Measurements from ENCODE around the gene TBC1D5.
A peak's percentile ranks its signal among the peaks of the same experiment; 100 is the strongest.
"Not testable (repeated sequence)": the region's sequence is repeated elsewhere in the genome, so short reads cannot be mapped to it uniquely, and the experiment has no call there.

Gene TBC1D5

GRCh38 chr3:17705991-17706390, 36.4 kb downstream of the TBC1D5 start:
- not testable (repeated sequence) for DNase-seq

- not testable (repeated sequence) for DNase-seq
Observed at GRCh38 chr3:17699815-17700214, 42.6 kb downstream of the TBC1D5 start.

DNA sequence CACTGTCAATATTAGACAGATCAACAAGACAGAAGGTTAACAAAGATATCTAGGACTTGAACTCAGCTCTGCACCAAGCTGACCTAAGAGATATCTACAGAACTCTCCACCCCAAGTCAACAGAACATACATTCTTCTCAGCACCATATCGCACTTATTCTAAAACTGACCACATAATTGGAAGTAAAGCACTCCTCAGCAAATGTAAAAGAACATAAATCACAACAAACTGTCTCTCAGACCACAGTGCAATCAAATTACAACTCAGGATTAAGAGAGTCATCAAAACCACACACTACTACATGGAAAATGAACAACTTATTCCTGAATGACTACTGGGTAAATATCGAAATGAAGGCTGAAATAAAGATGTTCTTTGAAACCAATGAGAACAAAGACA, 46.8 kb downstream of the TBC1D5 start:
- not testable (repeated sequence) for DNase-seq

- DNase-seq, result peak; percentile 69
Observed at GRCh38 chr3:17693670-17693999, 48.8 kb downstream of the TBC1D5 start.

- peak; percentile 69 for DNase-seq
Observed at GRCh38 chr3:17692846-17693669, 49.4 kb downstream of the TBC1D5 start.

GRCh38 chr3:17687566-17687965, 54.9 kb downstream of the TBC1D5 start:
- no peak for DNase-seq

DNA sequence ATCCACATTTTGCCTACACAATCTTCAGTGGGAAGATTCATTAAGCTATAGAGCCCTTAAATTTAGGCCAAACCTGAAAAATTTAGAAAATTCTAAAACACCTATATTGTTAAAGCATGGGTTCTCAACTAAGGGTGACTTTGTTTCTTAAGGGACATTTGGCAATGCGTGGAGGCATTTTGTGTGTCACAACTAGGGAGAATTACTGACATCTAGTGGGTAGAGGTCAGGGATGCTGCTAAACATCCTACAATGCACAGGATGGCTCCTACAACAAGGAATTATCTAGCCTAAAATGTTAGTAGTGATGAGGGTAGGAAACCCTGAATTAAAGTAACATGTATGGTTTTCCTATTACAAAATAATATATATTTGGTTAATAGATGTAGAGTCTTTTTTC, 55.8 kb downstream of the TBC1D5 start:
- no peak for DNase-seq

GRCh38 chr3:17683542-17684207, 58.8 kb downstream of the TBC1D5 start:
- DNase-seq, result no peak

GRCh38 chr3:17680530-17680929, 61.9 kb downstream of the TBC1D5 start:
- no peak for DNase-seq

DNA sequence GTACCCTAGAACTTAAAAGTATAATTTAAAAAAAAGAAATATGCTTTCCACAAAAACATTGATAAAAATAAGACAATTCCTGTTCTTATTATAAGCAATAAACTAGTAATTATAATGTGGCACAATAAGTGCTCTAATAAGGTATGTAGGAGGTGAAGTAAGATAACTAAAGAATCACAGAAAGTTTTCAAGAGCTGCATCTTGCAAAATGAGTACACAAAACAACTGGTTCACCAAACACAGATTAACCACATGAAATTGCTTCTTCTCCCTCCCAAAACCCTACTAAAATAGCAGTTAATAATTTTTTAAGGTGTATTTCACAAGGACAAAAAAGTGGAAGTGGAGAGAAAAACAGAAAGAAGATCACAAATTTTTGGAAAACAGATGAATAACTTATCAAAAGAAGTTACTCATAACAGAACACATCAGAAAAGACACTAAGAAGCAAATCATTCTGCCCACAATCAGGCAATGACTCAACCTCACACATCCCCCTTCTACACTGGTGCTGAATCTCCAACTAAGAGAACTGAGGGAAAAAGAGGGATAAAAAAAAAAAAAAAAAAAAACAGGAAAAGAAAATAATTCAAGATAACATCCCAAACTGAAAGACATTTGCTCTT, 64.2 kb downstream of the TBC1D5 start:
- no peak for DNase-seq

GRCh38 chr3:17674082-17674686, 68.2 kb downstream of the TBC1D5 start:
- DNase-seq, result no peak

DNA sequence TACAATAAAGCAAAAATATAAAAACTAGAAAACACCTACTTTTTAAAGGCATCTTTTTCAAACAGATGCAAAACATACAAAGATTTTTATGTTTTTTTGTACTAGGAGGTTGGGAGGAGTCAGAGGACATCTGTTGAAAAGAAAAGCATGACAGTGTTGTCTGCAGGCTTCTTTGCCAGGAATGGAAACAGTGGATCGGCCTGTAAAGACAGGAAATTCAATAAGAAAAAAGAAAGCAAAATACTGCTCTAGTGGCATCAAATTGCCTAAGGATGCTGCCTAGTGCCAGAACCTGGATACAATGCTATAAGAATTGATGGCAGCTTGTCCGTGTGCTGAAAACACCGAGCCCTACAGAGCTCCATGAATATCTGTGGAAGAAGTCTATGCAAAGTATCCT, 69.9 kb downstream of the TBC1D5 start:
- DNase-seq, result no peak

DNA sequence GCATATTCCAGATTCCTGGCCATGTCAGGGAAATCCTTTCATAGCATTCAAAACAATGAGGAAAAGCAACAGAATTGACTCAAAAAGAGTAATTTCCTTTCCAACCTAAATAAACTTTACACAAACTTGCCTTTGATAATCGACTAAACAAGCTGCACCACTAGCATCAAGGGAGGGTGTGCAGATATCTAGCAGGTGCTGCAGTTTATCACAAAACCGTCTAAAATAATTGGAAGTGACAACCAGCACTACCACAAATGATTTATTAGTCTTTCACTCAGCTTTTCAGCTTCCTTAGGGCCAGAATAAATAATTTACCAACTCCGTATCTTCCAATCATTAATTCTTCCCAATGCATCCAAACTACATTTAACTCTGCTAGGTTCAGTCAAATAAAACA, 71.7 kb downstream of the TBC1D5 start:
- no peak for DNase-seq

DNA sequence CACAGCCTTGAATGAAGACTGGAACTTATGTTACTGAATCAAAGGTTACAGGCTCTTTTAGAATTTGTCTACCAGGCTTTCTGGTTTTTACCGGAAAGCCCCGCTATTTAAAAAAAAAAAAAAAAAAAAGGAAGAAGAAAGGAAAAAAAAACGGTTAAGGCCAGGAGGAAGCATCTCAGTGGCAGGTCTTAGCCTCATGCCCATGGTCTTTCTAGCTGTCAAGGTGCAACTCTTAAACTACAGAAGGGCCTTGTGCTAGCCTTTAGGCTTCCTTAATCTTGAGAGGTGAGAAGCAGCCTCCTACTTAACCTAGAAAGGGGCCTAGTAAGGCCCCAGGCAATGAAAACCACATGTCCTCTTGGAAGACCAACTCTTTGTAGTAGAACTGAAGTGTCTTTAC, 77.5 kb downstream of the TBC1D5 start:
- no peak for DNase-seq

DNA sequence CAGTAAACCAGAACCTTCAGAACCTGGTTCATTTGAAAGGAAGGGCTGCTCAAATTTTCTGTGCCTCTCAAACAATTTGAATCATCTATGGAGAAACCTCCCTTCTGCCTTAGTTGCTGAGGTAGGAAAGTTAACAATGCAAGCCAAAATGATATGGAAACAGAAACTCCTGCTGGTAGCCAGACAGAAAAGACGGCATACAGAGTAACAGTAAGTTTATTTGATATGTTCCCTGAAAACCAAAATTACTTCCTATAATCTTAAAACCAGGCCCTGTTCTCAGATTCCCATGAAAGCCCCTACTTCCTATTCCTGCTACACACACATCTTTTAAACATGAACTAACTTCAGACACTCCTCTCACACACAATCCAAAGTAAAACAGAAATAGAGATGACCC, 86.2 kb downstream of the TBC1D5 start:
- DNase-seq, result no peak

DNA sequence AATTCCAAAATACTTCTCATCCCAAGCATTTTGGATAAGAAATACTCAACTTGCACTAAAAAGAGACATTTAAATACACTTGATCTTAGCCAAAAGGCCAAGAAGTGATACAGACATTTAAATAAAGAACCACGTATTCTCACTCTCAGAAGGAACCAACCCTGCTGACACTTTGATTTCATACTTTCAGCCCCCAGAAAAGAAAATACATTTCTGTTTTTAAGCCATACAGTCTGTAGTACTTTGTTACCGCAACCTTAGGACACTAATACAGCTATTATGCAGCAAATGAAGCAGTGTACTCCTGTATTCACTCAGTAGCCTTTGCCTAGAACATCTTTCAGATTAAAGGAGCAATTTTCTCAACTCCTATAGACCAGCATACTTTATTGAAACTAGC, 86.7 kb downstream of the TBC1D5 start:
- DNase-seq, result no peak

- DNase-seq, result not testable (repeated sequence)
Observed at GRCh38 chr3:17649748-17650147, 92.7 kb downstream of the TBC1D5 start.

- DNase-seq, result not testable (repeated sequence)
Observed at GRCh38 chr3:17648630-17649355, 93.6 kb downstream of the TBC1D5 start.

- peak; percentile 47 for DNase-seq
Observed at GRCh38 chr3:17645074-17645698, 97.2 kb downstream of the TBC1D5 start.

DNA sequence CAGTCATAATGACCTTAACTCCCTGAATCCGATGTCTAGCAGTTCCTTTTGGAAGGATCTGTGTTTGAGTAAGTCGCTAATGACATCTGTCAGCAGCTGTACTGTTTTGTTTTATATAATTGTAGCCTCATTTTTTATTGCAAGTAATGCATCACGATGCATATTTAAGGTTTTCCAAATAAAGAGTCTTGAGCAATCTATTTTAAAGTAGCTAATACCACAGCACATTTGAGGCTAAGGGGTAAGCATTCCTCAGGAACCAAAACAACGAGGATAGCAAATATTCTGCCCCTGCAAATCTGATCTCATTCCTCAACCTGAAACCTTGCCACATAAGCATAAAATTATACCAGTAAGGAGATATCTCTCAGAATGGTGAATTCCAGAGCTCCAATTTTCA, 98.7 kb downstream of the TBC1D5 start:
- no peak for DNase-seq

DNA sequence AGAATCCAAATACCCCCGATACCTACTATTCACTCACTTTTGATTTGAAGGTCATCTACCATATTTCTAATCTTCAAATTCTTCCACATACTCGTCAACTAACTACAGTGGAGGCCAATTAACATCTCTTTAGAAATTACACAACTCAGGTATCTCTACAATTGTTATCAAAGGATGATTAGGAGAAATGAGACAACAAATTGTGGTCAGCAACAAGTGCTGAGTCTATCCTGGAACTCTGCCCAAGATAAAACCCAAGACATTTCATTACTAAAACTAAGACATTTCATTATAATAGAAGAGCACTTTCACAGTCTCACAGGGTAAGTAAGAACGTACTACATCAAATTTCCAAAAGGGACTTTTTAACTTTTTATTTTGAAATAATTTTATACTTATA, 100.0 kb downstream of the TBC1D5 start:
- no peak for DNase-seq

DNA sequence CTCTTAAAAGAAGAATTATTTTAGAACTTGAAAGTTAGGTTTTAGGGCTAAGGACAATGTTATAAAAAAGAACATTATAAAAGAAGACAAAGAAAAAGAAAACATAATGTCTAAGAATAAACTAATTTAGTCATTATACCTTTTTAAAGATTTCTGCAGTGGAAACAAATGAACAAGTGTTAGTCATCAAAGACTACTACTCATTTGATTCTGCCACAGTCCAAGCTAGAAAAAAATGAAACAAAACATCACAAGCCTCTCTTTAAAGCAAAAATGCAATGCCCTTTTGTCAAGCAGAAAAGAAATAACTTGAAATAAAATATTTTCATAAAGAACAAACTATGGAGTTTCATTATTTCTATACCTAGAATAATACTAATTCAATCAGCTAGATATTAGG, 102.0 kb downstream of the TBC1D5 start:
- no peak for DNase-seq

DNA sequence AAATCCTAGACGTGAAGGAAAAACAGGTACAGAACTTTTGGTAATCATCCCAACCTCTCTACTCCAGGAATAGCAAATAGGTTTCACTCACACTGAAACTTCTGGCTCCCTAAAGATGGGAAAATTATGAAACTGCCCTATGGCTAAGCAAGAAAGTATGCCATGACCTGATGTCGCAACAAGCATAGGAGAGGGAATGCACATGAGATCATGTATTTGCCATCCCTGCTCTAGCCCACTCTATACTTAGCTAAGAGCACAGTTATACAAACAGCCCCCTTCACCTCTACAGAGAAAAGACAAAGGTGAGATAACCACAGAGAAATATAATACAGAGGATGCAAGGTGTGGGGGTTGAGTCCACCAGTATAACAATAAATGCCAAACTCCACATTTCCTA, 102.7 kb downstream of the TBC1D5 start:
- peak; percentile 11 for DNase-seq
